Glutamatergic neuron (in vitro differentiated cells): ENCODE results near the gene DAGLA. TPM values are rescaled to one million over a fixed set of nuclear protein-coding genes. Genes with fewer than 3 reads are reported as not detected.

ENCODE experiments used
- DNase-seq: peaks from one replicate; pipeline ENCODE4 v3.0.0; 2022
- H3K27ac Mint-ChIP-seq: one replicate; pipeline ENCODE4 v1.8.0; 2020; ENCODE audit warnings: mild to moderate bottlenecking, mixed read lengths, inconsistent platforms; ENCODE audit not compliant: unreplicated experiment
- H3K27me3 Mint-ChIP-seq: one replicate; pipeline ENCODE4 v1.8.0; 2020; ENCODE audit warnings: mild to moderate bottlenecking, moderate library complexity, mixed read lengths, inconsistent platforms; ENCODE audit not compliant: unreplicated experiment
- H3K36me3 Mint-ChIP-seq: one replicate; pipeline ENCODE4 v1.8.0; 2020; ENCODE audit warnings: mild to moderate bottlenecking, mixed read lengths, inconsistent platforms; ENCODE audit not compliant: unreplicated experiment
- H3K4me1 Mint-ChIP-seq: one replicate; pipeline ENCODE4 v1.8.0; 2020; ENCODE audit warnings: mild to moderate bottlenecking, low read depth, mixed read lengths, inconsistent platforms; ENCODE audit not compliant: unreplicated experiment
- H3K4me3 Mint-ChIP-seq: one replicate; pipeline ENCODE4 v1.8.0; 2020; ENCODE audit warnings: mild to moderate bottlenecking, mixed read lengths, inconsistent platforms; ENCODE audit not compliant: unreplicated experiment
- H3K9me3 Mint-ChIP-seq: one replicate; pipeline ENCODE4 v1.8.0; 2020; ENCODE audit warnings: mild to moderate bottlenecking, moderate library complexity, mixed read lengths, inconsistent platforms; ENCODE audit not compliant: unreplicated experiment
- CTCF ChIP-seq: fragments of 200-600 bp; sonication (generic); IDR thresholded peaks from one replicate; pipeline ENCODE4 v1.5.0; 2021; ENCODE audit not compliant: partially characterized antibody, unreplicated experiment
- total RNA-seq: library from RNA; stranded (reverse); fragmentation: NEBNext Ultra II Directional; extraction: Animal tissue kit (Norgen Biotek cat#: 25700); gene quantifications from one replicate; pipeline ENCODE4 v1.2.1, GENCODE V29; 2021; ENCODE audit not compliant: unreplicated experiment

DAGLA gene
- total RNA-seq, 1 donor from 2014 or later: 9.6 TPM

GRCh38 chr11:61756147-61756451, 75.9 kb downstream of the DAGLA start:
- Mint-ChIP-seq H3K4me1 (no peaks in the 10 kb centered on the region), H3K4me3 (no peak overlapping the region)

GRCh38 chr11:61756452-61757212, 76.4 kb downstream of the DAGLA start:
- DNase-seq: no peak
- H3K36me3 Mint-ChIP-seq: no peaks in the 10 kb centered on the region
- no peak overlapping the region for H3K27ac Mint-ChIP-seq
- peaks cover 3% of the 10 kb centered on the region for H3K9me3 Mint-ChIP-seq
- peaks cover 21% of the 10 kb centered on the region for H3K27me3 Mint-ChIP-seq
- H3K4me1 Mint-ChIP-seq: no peaks in the 10 kb centered on the region
- no peak overlapping the region for H3K4me3 Mint-ChIP-seq
- TF ChIP-seq CTCF: no peak

More at GRCh38 chr11:61756147-61756451, 75.9 kb downstream of the DAGLA start:
- Mint-ChIP-seq H3K27ac (no peak overlapping the region), H3K36me3 (no peaks in the 10 kb centered on the region), H3K27me3 (peaks cover 21% of the 10 kb centered on the region), H3K9me3 (peaks cover 3% of the 10 kb centered on the region)
- no peak for DNase-seq
- no peak for TF ChIP-seq CTCF

GRCh38 chr11:61757213-61757862, 77.1 kb downstream of the DAGLA start:
- H3K27me3 Mint-ChIP-seq: peaks cover 17% of the 10 kb centered on the region
- peaks cover 2% of the 10 kb centered on the region for H3K4me1 Mint-ChIP-seq
- DNase-seq: no peak
- H3K9me3 Mint-ChIP-seq: peaks cover 3% of the 10 kb centered on the region
- H3K27ac Mint-ChIP-seq: no peak overlapping the region
- TF ChIP-seq CTCF: no peak
- no peaks in the 10 kb centered on the region for H3K36me3 Mint-ChIP-seq
- H3K4me3 Mint-ChIP-seq: no peak overlapping the region

GRCh38 chr11:61760946-61761345, 80.8 kb downstream of the DAGLA start:
- Mint-ChIP-seq H3K36me3 (no peaks in the 10 kb centered on the region), H3K4me3 (no peak overlapping the region), H3K4me1 (peaks cover 3% of the 10 kb centered on the region), H3K9me3 (peaks cover 3% of the 10 kb centered on the region), H3K27ac (no peak overlapping the region), H3K27me3 (peaks cover 4% of the 10 kb centered on the region)
- DNase-seq: no peak
- no peak for TF ChIP-seq CTCF
